ENCODE measurements around the gene NAA35. TPM values are rescaled to one million over a fixed set of nuclear protein-coding genes. Genes with fewer than 3 reads are reported as not detected.

NAA35 gene
- total and polyA plus RNA-seq, 2 of the 8 experiments (the other 6 are each of a cell fraction or from before 2014, with no cell fraction given): 12.9 to 35.2 TPM

DNA sequence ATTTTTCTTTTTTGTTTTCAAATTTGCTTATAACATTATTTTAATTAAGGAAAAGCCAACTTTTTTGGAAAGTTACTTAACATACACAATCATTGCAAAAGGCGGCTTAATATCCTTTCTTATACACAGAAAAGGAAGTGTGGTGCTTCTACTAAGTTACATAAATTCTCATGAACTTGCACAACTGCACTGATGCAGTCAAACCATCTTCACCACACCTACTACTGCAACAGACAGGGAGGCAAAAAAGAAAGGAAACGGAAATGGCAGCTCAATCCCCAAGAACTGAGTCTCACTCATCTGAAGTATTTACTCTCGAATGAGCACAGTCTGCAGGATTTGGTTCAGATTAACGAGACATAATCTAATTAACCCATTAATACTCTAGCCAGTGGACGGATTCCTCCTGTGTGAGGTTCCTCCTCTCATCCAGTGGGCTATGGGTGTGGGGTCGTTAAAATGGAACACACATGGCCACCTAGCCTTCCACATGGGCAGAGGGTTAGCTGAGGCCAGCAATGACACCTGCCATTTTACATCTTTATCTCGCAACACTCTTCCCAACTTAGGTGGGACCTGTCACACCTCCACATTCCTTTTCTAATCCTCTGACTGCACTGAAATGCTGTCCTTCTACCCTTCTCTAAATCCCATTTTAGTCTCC is 128.4 kb downstream of the NAA35 start:
- POLR2A ChIA-PET (ENCODE audit: partially characterized antibody): no interaction called here
- Histone ChIP-seq H3K14ac (ENCODE audit: insufficient read length) (no peak overlapping the region), H4K5ac (ENCODE audit: insufficient read length, low read depth, low read length) (no peak overlapping the region), H2BK15ac (ENCODE audit: low read length) (no peak overlapping the region), H2BK120ac (replicated peaks; ENCODE audit: low read depth, low read length) (no peak overlapping the region), H2BK5ac (ENCODE audit: low read depth, low read length) (no peak overlapping the region), H3K4me1 (replicated peaks in 1 of 4; ENCODE audit: control insufficient read depth in 3 of 4, insufficient read depth in 4 of 4, low read length in 3 of 4) (peaks cover 0 to 6% (median 2%) of the 10 kb centered on the region in 4 experiments; a peak in 3 of 7 replicates), H3K23me2 (ENCODE audit: low read depth, low read length) (no peaks in the 10 kb centered on the region), H3K4ac (replicated peaks; ENCODE audit: insufficient read length, low read depth, low read length) (no peak overlapping the region), H3K9ac (replicated peaks in 1 of 4; ENCODE audit: extremely low read depth in 1 of 4, low read depth in 3 of 4, low read length in 3 of 4) (no peak overlapping the region), H3K23ac (ENCODE audit: insufficient read length) (no peak overlapping the region), H3K4me3 (ENCODE audit: extremely low read depth in 1 of 4, insufficient read depth in 2 of 4, low read depth in 3 of 4, low read length in 4 of 4) (no peak overlapping the region), H4K8ac (ENCODE audit: extremely low read depth, insufficient read depth, low read length) (no peak overlapping the region; the same call in 1 of the 2 replicates), H3K36me3 (ENCODE audit: control insufficient read depth in 2 of 4, insufficient read depth in 4 of 4, low read length in 3 of 4) (peaks cover 0 to under 1% (median 0%) of the 10 kb centered on the region in 4 experiments; a peak in 2 of 8 replicates), H2BK12ac (ENCODE audit: low read depth, low read length) (no peak overlapping the region), H2BK20ac (ENCODE audit: low read length) (no peak overlapping the region), H3K4me2 (ENCODE audit: insufficient read depth in 1 of 2, low read depth in 2 of 2, low read length in 2 of 2) (no peak overlapping the region), H3K56ac (replicated peaks; ENCODE audit: insufficient read length, low read depth, low read length) (no peak overlapping the region), H2AFZ (ENCODE audit: low read length) (no peak overlapping the region), H4K20me1 (replicated peaks in 1 of 2; ENCODE audit: control insufficient read depth in 1 of 2, insufficient read depth in 2 of 2, low read length in 2 of 2) (peaks cover 0 to 4% of the 10 kb centered on the region in 2 experiments), H3K79me2 (ENCODE audit: control insufficient read depth in 1 of 2, insufficient read depth in 2 of 2, low read length in 2 of 2) (peaks cover 0 to 2% of the 10 kb centered on the region in 2 experiments; a peak in 1 of 4 replicates), H2AK5ac (ENCODE audit: low read depth, low read length) (no peak overlapping the region), H3K27me3 (replicated peaks in 1 of 4; ENCODE audit: control insufficient read depth in 3 of 4, extremely low read depth in 1 of 4, insufficient read depth in 3 of 4, low read length in 3 of 4) (no peaks in the 10 kb centered on the region), H3K27ac (ENCODE audit: low read depth, low read length) (no peak overlapping the region), H4K91ac (replicated peaks; ENCODE audit: insufficient read length, low read length) (no peak overlapping the region), H3K9me3 (ENCODE audit: insufficient read depth in 2 of 2, low read depth in 1 of 2, low read length in 1 of 2) (no peaks in the 10 kb centered on the region), H3K79me1 (ENCODE audit: low read depth, low read length) (no peaks in the 10 kb centered on the region; the same call in 1 of the 2 replicates), H3K18ac (ENCODE audit: extremely low read depth, low read length) (no peak overlapping the region)
- DNase-seq (ENCODE audit: low read depth in 1 of 2, low spot score in 2 of 2) (no peak), FAIRE-seq (no peak)
- WGBS, 2 experiments (ENCODE audit: extremely low coverage in 1 of 2, insufficient coverage in 1 of 2, insufficient read length in 1 of 2, insufficient replicate concordance in 2 of 2, low coverage in 1 of 2, low lambda C conversion rate in 2 of 2, missing lambda C conversion rate in 1 of 2): 86% methylated on average over 7 of the region's 7 CpGs; no CpG with 5 or more reads in 1 of the 2 experiments
- CTCF ChIA-PET (ENCODE audit: partially characterized antibody): interaction anchor here (0.8 to 1.9 kb wide), 2 partner anchors 8 to 10 kb away, joined by 3 to 7 read pairs; no protein-coding TSS in a partner anchor
- TF ChIP-seq TAF1 (IDR thresholded peaks at IDR 0.05; ENCODE audit: low read depth, low read length) (no peak), ASH2L (IDR thresholded peaks at IDR 0.05; ENCODE audit: low read length) (no peak), CBX5 (IDR thresholded peaks at IDR 0.05; ENCODE audit: low read depth, low read length) (no peak), RXRA (IDR thresholded peaks at IDR 0.05; ENCODE audit: insufficient read depth, low read depth, low read length) (no peak)
- TF ChIP-seq, protein P1, sequence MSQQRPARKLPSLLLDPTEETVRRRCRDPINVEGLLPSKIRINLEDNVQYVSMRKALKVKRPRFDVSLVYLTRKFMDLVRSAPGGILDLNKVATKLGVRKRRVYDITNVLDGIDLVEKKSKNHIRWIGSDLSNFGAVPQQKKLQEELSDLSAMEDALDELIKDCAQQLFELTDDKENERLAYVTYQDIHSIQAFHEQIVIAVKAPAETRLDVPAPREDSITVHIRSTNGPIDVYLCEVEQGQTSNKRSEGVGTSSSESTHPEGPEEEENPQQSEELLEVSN (IDR thresholded peaks at IDR 0.05): no peak
